ENCODE data around the gene C5AR2. TPM values are rescaled to one million over a fixed set of nuclear protein-coding genes. Genes with fewer than 3 reads are reported as not detected.

The C5AR2 gene
- polyA plus RNA-seq, 1 of the 3 experiments (the other 2 are of a cell fraction), result not detected

- no peaks in the 10 kb centered on the region for H4K20me1 ChIP-seq (ENCODE audit: insufficient read depth)
- H3K9me2 ChIP-seq, result no peaks in the 10 kb centered on the region
- H3F3A ChIP-seq (replicated peaks; ENCODE audit: insufficient read depth), result peaks cover 19% of the 10 kb centered on the region
- no peak overlapping the region for H3K9ac ChIP-seq
- H3K27me3 ChIP-seq (ENCODE audit: insufficient read depth), result peaks cover 12% of the 10 kb centered on the region
- H3K9me3 ChIP-seq, result no peaks in the 10 kb centered on the region
- peak overlapping the region; percentile 39; the same call in 1 of the 2 replicates for H2AFZ ChIP-seq (ENCODE audit: low read depth)
- H3K4me1 ChIP-seq (ENCODE audit: control insufficient read depth in 1 of 2, insufficient read depth in 2 of 2, low read depth in 1 of 2, low read length in 1 of 2), result peaks cover 0 to 4% of the 10 kb centered on the region in 2 experiments; a peak in 2 of 4 replicates
- H3K4me2 ChIP-seq, result peak overlapping the region; percentile 43; the same call in 1 of the 2 replicates
- no peaks in the 10 kb centered on the region for H3K79me2 ChIP-seq (ENCODE audit: insufficient read depth)
- WGBS (ENCODE audit: low lambda C conversion rate), result 4% methylated on average over 12 of the region's 12 CpGs
- no peak for DNase-seq
- no peak overlapping the region for H3K4me3 ChIP-seq (ENCODE audit: low read depth in 2 of 2, low read length in 1 of 2)
- H3K27ac ChIP-seq (ENCODE audit: low read depth in 2 of 2, low read length in 1 of 2), result no peak overlapping the region
- H3K36me3 ChIP-seq (replicated peaks in 1 of 2; ENCODE audit: control insufficient read depth in 1 of 2, insufficient read depth in 2 of 2, low read length in 1 of 2), result no peaks in the 10 kb centered on the region
- ChIA-PET POLR2A (no interaction called here), CTCF (interaction anchor here (0.7 to 1.9 kb wide), 4 partner anchors 10 to 428 kb away, joined by 3 to 5 read pairs (median 4); no protein-coding TSS in a partner anchor)
- no peak for TF ChIP-seq RCOR1 (IDR thresholded peaks at IDR 0.05; ENCODE audit: low read length)
- no peak for TF ChIP-seq CTCF (IDR thresholded peaks at IDR 0.05)
- no peak for TF ChIP-seq RFX5 (IDR thresholded peaks at IDR 0.05; ENCODE audit: low read length)
- TF ChIP-seq TAF1 (IDR thresholded peaks at IDR 0.05; ENCODE audit: borderline replicate concordance, low read depth, low read length), result no peak
- no peak for TF ChIP-seq POLR2AphosphoS5 (IDR thresholded peaks at IDR 0.05; ENCODE audit: low read depth, low read length)
- peak; percentile 64 for TF ChIP-seq JUND (IDR thresholded peaks at IDR 0.05)
- TF ChIP-seq FOXJ3 (CRISPR knock-in tag; IDR thresholded peaks at IDR 0.05), result no peak
- no peak for TF ChIP-seq NFIC (IDR thresholded peaks at IDR 0.05; ENCODE audit: borderline replicate concordance)
- TF ChIP-seq USF1 (IDR thresholded peaks at IDR 0.05; ENCODE audit: borderline replicate concordance, low read depth), result 0 out of 2 replicates have a peak, but pooled peaks have one; percentile 7
- TF ChIP-seq EP300 (IDR thresholded peaks at IDR 0.05; ENCODE audit: borderline replicate concordance in 1 of 2, low read depth in 1 of 2, low read length in 1 of 2), result no peak
- no peak for TF ChIP-seq ELF1 (IDR thresholded peaks at IDR 0.05)
- no peak for TF ChIP-seq GABPA (IDR thresholded peaks at IDR 0.05; ENCODE audit: low read depth)
- no peak for TF ChIP-seq TEAD4 (IDR thresholded peaks at IDR 0.05; ENCODE audit: borderline replicate concordance, insufficient read depth)
- TF ChIP-seq RXRA (IDR thresholded peaks at IDR 0.05; ENCODE audit: borderline replicate concordance, low read depth), result no peak
- no peak for TF ChIP-seq YY1 (IDR thresholded peaks at IDR 0.05; ENCODE audit: low read depth)
- TF ChIP-seq TCF12 (IDR thresholded peaks at IDR 0.05), result no peak
- no peak; the same call in 1 of the 2 replicates for TF ChIP-seq MAX (IDR thresholded peaks at IDR 0.05; ENCODE audit: low read depth)
- TF ChIP-seq FOXM1 (IDR thresholded peaks at IDR 0.05; ENCODE audit: low read depth), result no peak
- no peak for TF ChIP-seq RAD21 (IDR thresholded peaks at IDR 0.05; ENCODE audit: low read length)
- TF ChIP-seq REST (IDR thresholded peaks at IDR 0.05; ENCODE audit: low read depth, low read length), result no peak
- TF ChIP-seq CHD2 (IDR thresholded peaks at IDR 0.05; ENCODE audit: low read length, partially characterized antibody), result no peak
- peak; percentile 84 for TF ChIP-seq PBX3 (IDR thresholded peaks at IDR 0.05)
- no peak for TF ChIP-seq IRF3 (IDR thresholded peaks at IDR 0.05; ENCODE audit: low read depth, low read length)
- TF ChIP-seq SMC3 (IDR thresholded peaks at IDR 0.05; ENCODE audit: low read depth, low read length), result no peak
- TF ChIP-seq NRF1 (IDR thresholded peaks at IDR 0.05; ENCODE audit: low read depth, low read length), result no peak
- peak; percentile 70; the same call in 1 of the 2 replicates for TF ChIP-seq SIN3A (IDR thresholded peaks at IDR 0.05; ENCODE audit: borderline replicate concordance, low read depth, low read length)
- TF ChIP-seq GATA2 (CRISPR knock-in tag; IDR thresholded peaks at IDR 0.05), result no peak
Observed at GRCh38 chr19:47315125-47315821, 16.7 kb upstream of the C5AR2 start.

Data from SK-N-SH (cell line).